OCI-LY7 (cell line): ENCODE results near the gene PSMA6. TPM values are rescaled to one million over a fixed set of nuclear protein-coding genes. Genes with fewer than 3 reads are reported as not detected.
A peak's percentile ranks its signal among the peaks of the same experiment; 100 is the strongest.

Experiments
- BruUV-seq: library from RNA; stranded (reverse); fragments of 400-500 nt; replicated peaks from 2 replicates; lab custom pipeline; 2021; lab: Mats Ljungman, UMichigan
- CTCF ChIA-PET: fragments of 300-600 bp; sonication (Branson Sonifier 250); formaldehyde crosslinking; loops from one replicate; lab custom pipeline; 2022; ENCODE audit warnings: antibody characterized with exemption; ENCODE audit not compliant: unreplicated experiment; lab: Charles Lee
- POLR2A ChIA-PET: fragments of 300-600 bp; sonication (Branson Sonifier 250); formaldehyde crosslinking; loops from one replicate; lab custom pipeline; 2022; ENCODE audit warnings: antibody characterized with exemption; lab: Charles Lee
- DNase-seq: peaks from one replicate; pipeline ENCODE4 v3.0.0-alpha.2; 2015; ENCODE audit warnings: low spot score
- H2AFZ ChIP-seq: fragments of 200-600 bp; sonication (generic), shearing (Covaris generic); 2 replicates; pipeline ENCODE4 v1.6.1; 2014; ENCODE audit warnings: mild to moderate bottlenecking, antibody characterized with exemption, low read length, moderate library complexity
- H3K27ac ChIP-seq: fragments of 200-600 bp; sonication (generic); 2 replicates; pipeline ENCODE4 v1.5.1; 2014; ENCODE audit warnings: mixed run types, low read depth, mild to moderate bottlenecking, moderate library complexity, low read length, inconsistent platforms; ENCODE audit not compliant: poor library complexity, severe bottlenecking
- H3K36me3 ChIP-seq: fragments of 200-600 bp; sonication (generic); 2 replicates; pipeline ENCODE4 v1.6.1; 2014; ENCODE audit warnings: mild to moderate bottlenecking, antibody characterized with exemption, low read length, moderate library complexity, mixed read lengths; ENCODE audit not compliant: insufficient read depth
- H3K4me1 ChIP-seq: fragments of 200-600 bp; sonication (generic); 2 replicates; pipeline ENCODE4 v1.5.1; 2014; ENCODE audit warnings: mild to moderate bottlenecking, low read length; ENCODE audit not compliant: insufficient read depth, poor library complexity, severe bottlenecking
- H3K4me2 ChIP-seq: fragments of 200-600 bp; sonication (generic); 2 replicates; pipeline ENCODE4 v1.6.1; 2014; ENCODE audit warnings: mild to moderate bottlenecking, low read length
- H3K4me3 ChIP-seq: fragments of 200-600 bp; sonication (generic); 2 replicates; pipeline ENCODE4 v1.5.1; 2014; ENCODE audit warnings: mild to moderate bottlenecking, low read depth, low read length; ENCODE audit not compliant: poor library complexity, severe bottlenecking
- H3K79me2 ChIP-seq: fragments of 200-600 bp; sonication (generic); 2 replicates; pipeline ENCODE4 v1.6.1; 2016; ENCODE audit warnings: low read depth, mild to moderate bottlenecking, low read length, moderate library complexity, mixed read lengths; ENCODE audit not compliant: insufficient read depth
- H3K9me2 ChIP-seq: fragments of 200-600 bp; sonication (generic); 2 replicates; pipeline ENCODE4 v1.6.1; 2016; ENCODE audit warnings: mild to moderate bottlenecking, low read length, mixed read lengths; ENCODE audit not compliant: insufficient read depth
- H3K9me3 ChIP-seq: fragments of 200-600 bp; sonication (generic); 2 replicates; pipeline ENCODE4 v1.6.1; 2014; ENCODE audit warnings: mild to moderate bottlenecking, mixed run types, low read length, mixed read lengths
- H4K20me1 ChIP-seq: fragments of 200-600 bp; sonication (generic); 2 replicates; pipeline ENCODE4 v1.6.1; 2014; ENCODE audit warnings: mild to moderate bottlenecking, antibody characterized with exemption, low read length, moderate library complexity, mixed read lengths; ENCODE audit not compliant: insufficient read depth
- CTCF ChIP-seq: fragments of 200-600 bp; sonication (generic); conservative IDR thresholded peaks from 2 replicates; pipeline ENCODE4 v1.5.1; 2014; ENCODE audit warnings: mild to moderate bottlenecking, antibody characterized with exemption, low read length, moderate library complexity, mixed read lengths
- EZH2phosphoT487 ChIP-seq: fragments of 200-600 bp; sonication (generic); IDR thresholded peaks from 2 replicates; pipeline ENCODE4 v1.6.1; 2018; ENCODE audit warnings: low read depth, borderline replicate concordance, mild to moderate bottlenecking, mixed run types, antibody characterized with exemption, low read length, moderate library complexity, mixed read lengths
- intact Hi-C: fragments of 100-400 bp; cut with micrococcal nuclease; formaldehyde crosslinking; loops from one replicate; pipeline ENCODE4 v1.10.0; 2022; ENCODE audit not compliant: unreplicated experiment
- total RNA-seq, 2 experiments: library from RNA; depleted of rRNA in 1 of 2; stranded (reverse); fragments of >200 nt in 1 of 2; shearing (Covaris generic) in 1 of 2; gene quantifications; 2 replicates each; pipeline ENCODE4 v1.2.3, GENCODE V29; 2014 to 2022

PSMA6 gene
- total RNA-seq, 2 experiments from 2014 or later = 216 to 267 TPM

- no peaks in the 10 kb centered on the region; the same call in 1 of the 2 replicates for H3K9me3 ChIP-seq
- H2AFZ ChIP-seq = no peak overlapping the region
- no TSS peak for BruUV-seq
- peaks cover 73% of the 10 kb centered on the region for H3K4me1 ChIP-seq
- intact Hi-C loops = loop anchor here (5.0 to 10.0 kb wide), 4 partner anchors 62 to 577 kb away; partner anchors contain the start of genes BAZ1A, CFL2 and SRP54
- DNase-seq = no peak
- ChIA-PET POLR2A (no interaction called here), CTCF (no interaction called here)
- TF ChIP-seq EZH2phosphoT487 = no peak
- H3K27ac ChIP-seq = peak overlapping the region; percentile 99
- H3K36me3 ChIP-seq = peaks cover 21% of the 10 kb centered on the region
- H3K4me2 ChIP-seq = peak overlapping the region; percentile 44
- H4K20me1 ChIP-seq = peaks cover 18% of the 10 kb centered on the region; the same call in 1 of the 2 replicates
- H3K79me2 ChIP-seq = peaks cover 24% of the 10 kb centered on the region
- no peak overlapping the region for H3K4me3 ChIP-seq
- no peaks in the 10 kb centered on the region for H3K9me2 ChIP-seq
Measured at GRCh38 chr14:35289623-35290022, 2.6 kb upstream of the PSMA6 start.

GRCh38 chr14:35292770-35293561 lies 784 bp downstream of the PSMA6 start:
- Histone ChIP-seq H3K4me1 (peaks cover 64% of the 10 kb centered on the region), H4K20me1 (peaks cover 22% of the 10 kb centered on the region; the same call in 1 of the 2 replicates), H2AFZ (peak overlapping the region; percentile 30; the same call in 1 of the 2 replicates), H3K9me3 (no peaks in the 10 kb centered on the region), H3K27ac (peak overlapping the region; percentile 99), H3K79me2 (peaks cover 57% of the 10 kb centered on the region), H3K4me3 (peak overlapping the region; percentile 96), H3K4me2 (peak overlapping the region; percentile 86), H3K9me2 (no peaks in the 10 kb centered on the region), H3K36me3 (peaks cover 51% of the 10 kb centered on the region)
- POLR2A ChIA-PET = interaction anchor here (0.6 to 5.7 kb wide), 15 partner anchors 8 to 1277 kb away, joined by 3 to 37 read pairs (median 4); partner anchors contain the start of genes FAM177A1 and NFKBIA
- intact Hi-C loops = loop anchor here (1.0 to 5.0 kb wide), 4 partner anchors 111 to 581 kb away; partner anchors contain the start of genes CFL2, NFKBIA, PRORP and SRP54
- CTCF ChIA-PET = interaction anchor here (0.9 kb wide), 1 partner anchor 116 kb away, joined by 3 read pairs; no protein-coding TSS in a partner anchor
- no peak for TF ChIP-seq EZH2phosphoT487
- no peak for TF ChIP-seq CTCF
- TSS peak; percentile 72 for BruUV-seq
- no peak for DNase-seq

DNA sequence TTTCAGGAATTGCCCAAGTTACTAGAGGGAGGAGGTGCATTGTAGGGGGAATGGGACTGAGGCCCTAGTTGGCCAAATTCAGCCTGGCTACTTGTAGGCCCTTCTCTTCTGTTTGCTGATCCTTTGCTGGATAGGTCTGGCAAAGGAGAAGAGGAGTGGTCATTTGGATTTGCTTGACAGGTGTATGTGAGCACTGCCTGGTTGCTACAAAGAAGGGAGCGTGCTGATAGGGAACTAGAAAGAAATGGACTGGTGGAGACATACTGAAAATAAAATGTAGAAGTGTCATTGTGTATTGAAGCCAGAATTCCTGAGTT lies 3.6 kb downstream of the PSMA6 start:
- DNase-seq = no peak
- no peak overlapping the region for H2AFZ ChIP-seq
- H3K36me3 ChIP-seq = peaks cover 68% of the 10 kb centered on the region
- CTCF ChIA-PET = no interaction called here
- H3K9me3 ChIP-seq = no peaks in the 10 kb centered on the region
- TF ChIP-seq EZH2phosphoT487 = no peak
- H3K4me2 ChIP-seq = peak overlapping the region; percentile 86
- peaks cover 85% of the 10 kb centered on the region for H3K79me2 ChIP-seq
- H3K4me3 ChIP-seq = peak overlapping the region; percentile 96
- intact Hi-C loops = no loop called here
- BruUV-seq = no TSS peak
- H3K27ac ChIP-seq = no peak overlapping the region
- H3K9me2 ChIP-seq = no peaks in the 10 kb centered on the region
- peaks cover 61% of the 10 kb centered on the region for H3K4me1 ChIP-seq
- POLR2A ChIA-PET = interaction anchor here (0.5 to 5.7 kb wide), 5 partner anchors 9 to 218 kb away, joined by 3 to 37 read pairs (median 3); partner anchors contain the start of gene NFKBIA
- peaks cover 35% of the 10 kb centered on the region for H4K20me1 ChIP-seq
